K562 (cell line): Measurements from ENCODE around the gene TRIM25. TPM values are rescaled to one million over a fixed set of nuclear protein-coding genes. Genes with fewer than 3 reads are reported as not detected.

ENCODE experiments used
- DDX20 ChIP-seq: fragments of 450-650 bp; IDR thresholded peaks from 2 replicates; pipeline ENCODE4 v1.6.1; 2016; ENCODE audit warnings: missing genetic modification characterization, low read depth, mild to moderate bottlenecking, missing compliant biosample characterization, moderate library complexity
- DMBX1 ChIP-seq: fragments of 250-450 bp; sonication (Bioruptor Pico); IDR thresholded peaks from 2 replicates; pipeline ENCODE4 v1.8.0; 2022; ENCODE audit warnings: inconsistent platforms, mild to moderate bottlenecking, moderate library complexity, borderline replicate concordance
- EP400 ChIP-seq: fragments of 450-650 bp; IDR thresholded peaks from 2 replicates; pipeline ENCODE4 v1.6.1; 2017; ENCODE audit warnings: antibody characterized with exemption, mild to moderate bottlenecking, moderate library complexity
- FUS ChIP-seq: fragments of 200-400 bp; formaldehyde crosslinking; optimal IDR thresholded peaks from 2 replicates; pipeline ENCODE3; 2017; ENCODE audit warnings: low read depth, low read length
- HOMEZ ChIP-seq: fragments of 250-450 bp; sonication (Bioruptor Pico); IDR thresholded peaks from 2 replicates; pipeline ENCODE4 v1.4.0; 2020; ENCODE audit warnings: mild to moderate bottlenecking, moderate library complexity
- HOXB6 ChIP-seq: fragments of 250-450 bp; sonication (Bioruptor Pico); IDR thresholded peaks from 2 replicates; pipeline ENCODE4 v1.5.1; 2022; ENCODE audit warnings: mild to moderate bottlenecking, borderline replicate concordance
- ID3 ChIP-seq, 2 experiments: fragments of 250-450 bp in 1 of 2; fragments of 450-650 bp in 1 of 2; sonication (Bioruptor Pico) in 1 of 2; IDR thresholded peaks; 2 replicates each; pipeline versions ENCODE4 v1.6.1 to v1.8.0; 2016 to 2021; ENCODE audit warnings: mild to moderate bottlenecking in 2 of 2, moderate library complexity in 2 of 2, missing compliant biosample characterization in 1 of 2, missing genetic modification characterization in 1 of 2
- MCM5 ChIP-seq: fragments of 450-650 bp; IDR thresholded peaks from 2 replicates; pipeline ENCODE4 v1.6.1; 2016; ENCODE audit warnings: low read depth
- MITF ChIP-seq: IDR thresholded peaks from 2 replicates; pipeline ENCODE4 v1.6.1; 2014; ENCODE audit warnings: antibody characterized with exemption
- MXI1 ChIP-seq: IDR thresholded peaks from 2 replicates; pipeline ENCODE4 v1.6.1; 2011; ENCODE audit warnings: low read depth, mild to moderate bottlenecking, improper control_type of control experiment, low read length
- NR2C2 ChIP-seq, 2 experiments: fragments of 200-800 bp in 1 of 2; sonication (Bioruptor generic) in 1 of 2; sonication (generic) in 1 of 2; formaldehyde crosslinking in 1 of 2; IDR thresholded peaks; 2 replicates each; pipeline versions ENCODE4 v1.6.1 to v1.8.0; 2016 to 2022; ENCODE audit warnings: mild to moderate bottlenecking in 1 of 2, missing compliant biosample characterization in 1 of 2, missing genetic modification characterization in 1 of 2, missing genetic modification reagents in 1 of 2
- POLR2AphosphoS2 ChIP-seq: IDR thresholded peaks from 2 replicates; pipeline ENCODE4 v1.6.1; 2012; ENCODE audit warnings: low read length, improper control_type of control experiment
- RB1 ChIP-seq: fragments of 450-650 bp; IDR thresholded peaks from 2 replicates; pipeline ENCODE4 v1.6.1; 2017; ENCODE audit warnings: low read depth, mild to moderate bottlenecking
- RBM39 ChIP-seq: fragments of 200-400 bp; formaldehyde crosslinking; optimal IDR thresholded peaks from 2 replicates; pipeline ENCODE3; 2018; ENCODE audit warnings: low read depth, low read length
- SP1 ChIP-seq: sonication (generic); formaldehyde crosslinking; IDR thresholded peaks from 2 replicates; pipeline ENCODE4 v1.8.1; 2022; ENCODE audit warnings: mild to moderate bottlenecking, missing genetic modification reagents
- TAF9B ChIP-seq: fragments of 450-650 bp; IDR thresholded peaks from 2 replicates; pipeline ENCODE4 v1.6.1; 2018; ENCODE audit warnings: mild to moderate bottlenecking; ENCODE audit not compliant: partially characterized antibody
- TCF15 ChIP-seq: fragments of 250-450 bp; sonication (Bioruptor Pico); IDR thresholded peaks from 2 replicates; pipeline ENCODE4 v1.8.0; 2022; ENCODE audit warnings: moderate library complexity, mild to moderate bottlenecking, inconsistent platforms
- TCF3 ChIP-seq: sonication (generic); formaldehyde crosslinking; IDR thresholded peaks from 2 replicates; pipeline ENCODE4 v1.4.0; 2020; ENCODE audit warnings: mild to moderate bottlenecking, missing genetic modification reagents
- ZBTB8A ChIP-seq: fragments of 450-650 bp; IDR thresholded peaks from 2 replicates; pipeline ENCODE4 v1.6.1; 2018; ENCODE audit warnings: mild to moderate bottlenecking, moderate library complexity; ENCODE audit not compliant: partially characterized antibody
- ZNF197 ChIP-seq: fragments of 200-800 bp; sonication (Bioruptor generic); IDR thresholded peaks from 2 replicates; pipeline ENCODE4 v1.6.1; 2016; ENCODE audit warnings: low read depth, missing genetic modification characterization, missing compliant biosample characterization
- ZNF384 ChIP-seq: IDR thresholded peaks from 2 replicates; pipeline ENCODE4 v1.6.1; 2012; ENCODE audit warnings: low read depth, low read length, improper control_type of control experiment
- ZNF644 ChIP-seq: fragments of 200-800 bp; sonication (Bioruptor generic); IDR thresholded peaks from 2 replicates; pipeline ENCODE4 v1.6.1; 2016; ENCODE audit warnings: low read depth, missing genetic modification characterization, missing compliant biosample characterization
- polyA plus RNA-seq, 8 experiments: library from polyadenylated mRNA; depleted of rRNA in 4 of 8; stranded (reverse) in 5 of 8; unstranded in 3 of 8; fragments of >200 nt; fragmentation: Nextera tagmentation in 2 of 8; fragmentation: Illumina TruSeq in 1 of 8; extraction: Ambion mirVana in 2 of 8; extraction: Trizol in 1 of 8; gene quantifications; 2 replicates each; pipeline versions ENCODE4 v1.2.1 to v1.2.3, GENCODE V29; 2011 to 2014; ENCODE audit warnings: inconsistent platforms in 1 of 8, missing spikeins in 1 of 8
- total RNA-seq, 7 experiments: library from RNA; depleted of rRNA in 6 of 7; stranded (reverse); fragments of >200 nt in 6 of 7; fragmentation: Illumina TruSeq in 2 of 7; extraction: Trizol in 2 of 7; gene quantifications; 2 replicates each; pipeline versions ENCODE4 v1.2.1 to v1.2.3, GENCODE V29; 2011 to 2021; ENCODE audit warnings: low replicate concordance in 1 of 7

TRIM25 gene
- total and polyA plus RNA-seq, 9 of the 15 experiments (the other 6 are each of a cell fraction or from before 2014, with no cell fraction given), result 5.9 to 49.5 (median 24.5) TPM

GRCh38 chr17:56909742-56910508, 3.9 kb downstream of the TRIM25 start (continued):
- TF ChIP-seq TCF15 (CRISPR knock-in tag) (peak; percentile 67; the same call in 1 of the 2 replicates), HOMEZ (CRISPR knock-in tag) (no peak), ID3 (CRISPR knock-in tag; IDR thresholded peaks at IDR 0.05) (no peak), ID3 (tag; IDR thresholded peaks at IDR 0.05) (no peak), TAF9B (no peak), RB1 (no peak), EP400 (peak; percentile 69), RBM39 (no peak), DDX20 (no peak), POLR2AphosphoS2 (no peak), ZNF644 (tag) (peak; percentile 62; the same call in 1 of the 2 replicates), MITF (peak; percentile 86), TCF3 (peak; percentile 56), DMBX1 (peak; percentile 93), FUS (no peak), MXI1 (peak; percentile 46; the same call in 1 of the 2 replicates), NR2C2 (CRISPR knock-in tag; IDR thresholded peaks at IDR 0.05) (peak; percentile 91), NR2C2 (tag; IDR thresholded peaks at IDR 0.05) (peak; percentile 97), HOXB6 (no peak), ZNF197 (CRISPR knock-in tag) (peak; percentile 50; the same call in 1 of the 2 replicates), ZNF384 (0 out of 2 replicates have a peak, but pooled peaks have one; percentile 17), ZBTB8A (no peak), MCM5 (no peak), SP1 (CRISPR knock-in tag) (0 out of 2 replicates have a peak, but pooled peaks have one; percentile 50)
